Stimulated activated CD4-positive, alpha-beta T cell treated with anti-CD3 and anti-CD28 coated beads, TNF-alpha, amount 100 ng/mL, for 24 hours (primary cell): ENCODE measurements around the gene GPBAR1.

Source experiments
- DNase-seq, 3 experiments: peaks; one replicate each; pipeline ENCODE4 v3.0.0-alpha.2; 2020; ENCODE audit warnings: low read depth in 3 of 3

Gene GPBAR1

GRCh38 chr2:218285604-218286003 lies 24.8 kb downstream of the GPBAR1 start:
- no peak for DNase-seq

- peak; percentile 55 to 76 (median 71) for DNase-seq
Observed at GRCh38 chr2:218286570-218287459, 26.0 kb downstream of the GPBAR1 start.

GRCh38 chr2:218289639-218290315 lies 29.0 kb downstream of the GPBAR1 start:
- DNase-seq, result no peak

GRCh38 chr2:218290316-218291261 lies 29.8 kb downstream of the GPBAR1 start:
- DNase-seq, result peak in 1 of 3 experiments; percentile 40

- no peak for DNase-seq
Observed at GRCh38 chr2:218291318-218292047, 30.7 kb downstream of the GPBAR1 start.

GRCh38 chr2:218292048-218293014 lies 31.5 kb downstream of the GPBAR1 start, which contains the start of gene TMBIM1:
TSS of gene TMBIM1 (minus strand) at chr2:218292503. CDS start at chr2:218282141, 10,362 bp downstream.
- DNase-seq, result peak; percentile 58 to 73 (median 61)

- no peak for DNase-seq
Observed at GRCh38 chr2:218293715-218294429, 33.1 kb downstream of the GPBAR1 start.

GRCh38 chr2:218294430-218295022 lies 33.7 kb downstream of the GPBAR1 start:
- DNase-seq, result no peak

- no peak for DNase-seq
Observed at GRCh38 chr2:218295029-218295428, 34.2 kb downstream of the GPBAR1 start.

- no peak for DNase-seq
Observed at GRCh38 chr2:218296200-218296599, 35.4 kb downstream of the GPBAR1 start.

- DNase-seq, result no peak
Observed at GRCh38 chr2:218296847-218297246, 36.0 kb downstream of the GPBAR1 start.

- no peak for DNase-seq
Observed at GRCh38 chr2:218298314-218298875, 37.6 kb downstream of the GPBAR1 start.

GRCh38 chr2:218300141-218300540 lies 39.3 kb downstream of the GPBAR1 start:
- DNase-seq, result no peak

GRCh38 chr2:218301176-218301819 lies 40.5 kb downstream of the GPBAR1 start:
- DNase-seq, result peak; percentile 74 to 88 (median 86)

- no peak for DNase-seq
Observed at GRCh38 chr2:218305383-218305782, 44.6 kb downstream of the GPBAR1 start.

- DNase-seq, result no peak
Observed at GRCh38 chr2:218306184-218306920, 45.5 kb downstream of the GPBAR1 start.

GRCh38 chr2:218307415-218308090 lies 46.7 kb downstream of the GPBAR1 start:
- DNase-seq, result no peak
